Measurements from ENCODE around the gene TMEM175. TPM values are rescaled to one million over a fixed set of nuclear protein-coding genes. Genes with fewer than 3 reads are reported as not detected.

TMEM175 gene
- total RNA-seq, 4 donors from 2014 or later = 33.3 to 61.2 (median 39.0) TPM

DNA sequence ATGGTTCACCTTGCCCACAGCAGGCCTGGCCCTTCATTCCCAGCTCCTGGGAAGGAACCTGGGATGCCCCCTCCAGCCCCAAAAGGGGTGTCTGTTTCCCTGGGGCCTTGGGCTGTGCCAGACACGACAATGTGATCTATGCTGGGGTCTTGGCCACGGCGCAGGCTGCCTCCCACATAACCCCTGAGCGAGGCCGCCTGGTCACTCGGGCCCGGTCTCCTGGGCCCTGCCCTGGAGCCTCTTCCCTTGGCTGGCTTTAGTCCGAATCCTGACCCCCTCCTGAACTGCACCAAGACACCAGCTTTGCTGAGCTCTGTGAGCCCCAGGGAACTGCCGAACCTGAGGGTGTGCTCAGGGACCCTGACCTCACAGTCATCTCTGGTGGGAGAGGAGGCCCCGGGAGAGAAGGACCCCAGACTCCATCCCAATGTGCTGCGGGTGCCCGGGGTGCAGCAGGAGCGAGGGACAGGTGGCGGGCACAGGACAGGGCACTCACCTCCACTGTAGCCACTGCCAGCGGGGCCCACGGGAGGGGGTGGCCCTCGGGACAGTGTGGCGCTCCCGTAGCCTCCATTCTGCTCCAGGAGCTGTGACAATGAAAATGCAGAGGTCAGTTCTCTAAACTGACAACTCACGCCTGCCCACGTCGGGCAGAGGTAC is 42.1 kb upstream of the TMEM175 start:
- peaks cover 0 to 100% (median 14%) of the 10 kb centered on the region in 3 donors for H3K36me3 ChIP-seq
- WGBS, 2 donors = 93 to 96% methylated on average over 18 to 19 of the region's 22 CpGs

DNA sequence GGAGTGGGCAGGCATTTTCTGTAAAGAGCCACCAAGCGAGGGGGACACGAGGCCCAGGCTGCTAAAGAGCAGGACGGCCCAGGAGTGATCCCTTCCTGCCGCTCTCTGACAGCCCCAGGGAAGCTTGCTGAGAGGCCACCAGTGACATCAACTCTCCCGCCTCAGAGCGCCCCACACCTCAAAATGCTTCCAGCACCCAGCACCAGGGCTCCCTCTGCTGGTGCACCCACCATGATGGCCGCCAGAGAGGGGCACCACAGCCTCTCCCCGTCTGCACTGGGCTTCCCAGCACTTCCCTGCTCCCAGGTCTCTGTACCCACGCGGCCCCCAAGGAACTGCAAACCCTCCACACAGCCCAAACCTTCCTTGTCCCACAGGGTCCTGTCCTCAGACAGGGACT is 40.5 kb upstream of the TMEM175 start:
- Histone ChIP-seq H3K4me3 (no peak overlapping the region), H3K4me1 (no peaks in the 10 kb centered on the region), H3K9me3 (no peaks in the 10 kb centered on the region), H3K36me3 (peaks cover 0 to 100% (median 22%) of the 10 kb centered on the region in 3 donors), H3K27me3 (no peaks in the 10 kb centered on the region), H3K27ac (no peak overlapping the region)
- WGBS, 2 donors = 70 to 80% methylated on average over 7 to 8 of the region's 10 CpGs
- TF ChIP-seq EP300 (IDR thresholded peaks at IDR 0.05) (no peak), POLR2A (IDR thresholded peaks at IDR 0.05) (no peak)
- TF ChIP-seq, protein P1, sequence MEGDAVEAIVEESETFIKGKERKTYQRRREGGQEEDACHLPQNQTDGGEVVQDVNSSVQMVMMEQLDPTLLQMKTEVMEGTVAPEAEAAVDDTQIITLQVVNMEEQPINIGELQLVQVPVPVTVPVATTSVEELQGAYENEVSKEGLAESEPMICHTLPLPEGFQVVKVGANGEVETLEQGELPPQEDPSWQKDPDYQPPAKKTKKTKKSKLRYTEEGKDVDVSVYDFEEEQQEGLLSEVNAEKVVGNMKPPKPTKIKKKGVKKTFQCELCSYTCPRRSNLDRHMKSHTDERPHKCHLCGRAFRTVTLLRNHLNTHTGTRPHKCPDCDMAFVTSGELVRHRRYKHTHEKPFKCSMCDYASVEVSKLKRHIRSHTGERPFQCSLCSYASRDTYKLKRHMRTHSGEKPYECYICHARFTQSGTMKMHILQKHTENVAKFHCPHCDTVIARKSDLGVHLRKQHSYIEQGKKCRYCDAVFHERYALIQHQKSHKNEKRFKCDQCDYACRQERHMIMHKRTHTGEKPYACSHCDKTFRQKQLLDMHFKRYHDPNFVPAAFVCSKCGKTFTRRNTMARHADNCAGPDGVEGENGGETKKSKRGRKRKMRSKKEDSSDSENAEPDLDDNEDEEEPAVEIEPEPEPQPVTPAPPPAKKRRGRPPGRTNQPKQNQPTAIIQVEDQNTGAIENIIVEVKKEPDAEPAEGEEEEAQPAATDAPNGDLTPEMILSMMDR (IDR thresholded peaks at IDR 0.05) = no peak
- no peak for DNase-seq (ENCODE audit: low spot score in 2 of 2)

More for the DNA sequence above, 42.1 kb upstream of the TMEM175 start:
- H3K27me3 ChIP-seq = no peaks in the 10 kb centered on the region
- no peaks in the 10 kb centered on the region for H3K4me1 ChIP-seq
- no peaks in the 10 kb centered on the region for H3K9me3 ChIP-seq
- no peak for DNase-seq (ENCODE audit: low spot score in 2 of 2)
- H3K27ac ChIP-seq = no peak overlapping the region
- TF ChIP-seq, protein P1 (IDR thresholded peaks at IDR 0.05) = no peak
- no peak for TF ChIP-seq POLR2A (IDR thresholded peaks at IDR 0.05)
- no peak for TF ChIP-seq EP300 (IDR thresholded peaks at IDR 0.05)
- no peak overlapping the region for H3K4me3 ChIP-seq

DNA sequence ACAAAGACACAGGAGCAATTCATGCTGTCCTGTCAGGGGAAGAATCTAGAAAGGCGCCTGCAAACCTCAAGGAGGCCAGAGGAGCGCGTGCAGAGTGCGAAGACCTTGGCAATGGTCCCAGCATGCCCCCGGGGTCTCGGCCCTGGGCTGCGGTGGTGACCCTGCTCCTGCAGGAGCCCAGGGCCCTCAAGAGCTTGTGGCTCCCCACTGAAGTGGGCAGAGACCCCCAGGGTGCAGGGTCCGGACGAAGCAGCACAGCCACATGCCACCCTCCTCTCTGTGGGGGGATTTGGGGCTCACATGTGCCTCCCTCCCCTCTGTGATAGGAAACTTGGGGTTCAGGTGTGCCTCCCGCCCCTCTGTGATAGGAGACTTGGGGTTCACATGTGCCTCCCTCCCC is 39.5 kb upstream of the TMEM175 start:
- peaks cover 0 to 100% (median 22%) of the 10 kb centered on the region in 3 donors for H3K36me3 ChIP-seq
- no peaks in the 10 kb centered on the region for H3K9me3 ChIP-seq
- TF ChIP-seq POLR2A (IDR thresholded peaks at IDR 0.05) (no peak), EP300 (IDR thresholded peaks at IDR 0.05) (no peak)
- TF ChIP-seq, protein P1 (IDR thresholded peaks at IDR 0.05) = no peak
- WGBS, 2 donors = 86% methylated on average over 8 to 9 of the region's 10 CpGs
- no peak for DNase-seq (ENCODE audit: low spot score in 2 of 2)
- H3K4me1 ChIP-seq = no peaks in the 10 kb centered on the region
- H3K27ac ChIP-seq = no peak overlapping the region
- H3K27me3 ChIP-seq = no peaks in the 10 kb centered on the region
- no peak overlapping the region for H3K4me3 ChIP-seq

DNA sequence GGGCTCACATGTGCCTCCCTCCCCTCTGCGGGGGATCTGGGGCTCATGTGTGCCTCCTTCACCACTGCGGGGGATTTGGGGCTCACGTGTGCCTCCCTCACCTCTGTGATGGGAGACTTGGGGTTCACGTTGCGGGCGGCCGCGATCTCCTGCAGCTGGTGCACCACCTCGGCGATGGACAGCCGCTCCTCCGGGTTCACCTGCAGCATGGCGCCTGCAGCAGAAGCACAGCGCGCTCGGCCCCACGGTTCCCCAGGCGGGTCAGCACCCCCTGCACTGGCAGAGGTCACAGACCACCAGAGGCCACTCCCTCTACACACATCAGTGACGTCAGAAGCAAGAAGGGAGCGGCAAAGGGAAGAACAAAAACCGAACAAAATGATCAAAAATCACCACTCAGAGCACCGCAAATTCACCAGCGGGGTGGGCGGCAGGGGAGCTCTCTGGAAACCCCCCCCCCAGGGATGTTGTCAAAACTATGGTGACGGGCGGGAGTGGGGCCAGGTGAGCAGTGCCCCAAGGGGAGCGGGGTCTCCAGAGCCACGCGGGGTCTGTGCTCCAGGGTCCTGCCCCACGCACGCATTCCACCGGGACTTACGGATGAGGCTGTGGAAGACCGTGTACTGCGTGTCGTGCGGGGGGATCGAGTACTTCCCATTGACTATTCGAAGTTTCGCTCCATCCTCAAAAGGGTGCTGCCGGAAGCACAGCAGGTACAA is 38.8 kb upstream of the TMEM175 start:
- H3K27ac ChIP-seq = no peak overlapping the region
- no peaks in the 10 kb centered on the region for H3K27me3 ChIP-seq
- WGBS, 2 donors = 92 to 93% methylated on average over 33 to 41 of the region's 41 CpGs
- TF ChIP-seq, protein P1 (IDR thresholded peaks at IDR 0.05) = no peak
- TF ChIP-seq EP300 (IDR thresholded peaks at IDR 0.05) (no peak), POLR2A (IDR thresholded peaks at IDR 0.05) (no peak)
- peaks cover 0 to 100% (median 22%) of the 10 kb centered on the region in 3 donors for H3K36me3 ChIP-seq
- no peak overlapping the region for H3K4me3 ChIP-seq
- no peaks in the 10 kb centered on the region for H3K4me1 ChIP-seq
- DNase-seq (ENCODE audit: low spot score in 2 of 2) = no peak
- no peaks in the 10 kb centered on the region for H3K9me3 ChIP-seq

Measured in tibial nerve (tissue), 4 donors.